HG03442 (cell line): ENCODE results near the gene TRIM17.
A peak's percentile ranks its signal among the peaks of the same experiment; 100 is the strongest.

Experiments used
- ATAC-seq: cut with Tn5 transposase; IDR thresholded peaks from one replicate; pipeline ENCODE4 v1.9.1; 2021; ENCODE audit warnings: mild to moderate bottlenecking, moderate library complexity; ENCODE audit not compliant: unreplicated experiment

TRIM17 gene, protein sequence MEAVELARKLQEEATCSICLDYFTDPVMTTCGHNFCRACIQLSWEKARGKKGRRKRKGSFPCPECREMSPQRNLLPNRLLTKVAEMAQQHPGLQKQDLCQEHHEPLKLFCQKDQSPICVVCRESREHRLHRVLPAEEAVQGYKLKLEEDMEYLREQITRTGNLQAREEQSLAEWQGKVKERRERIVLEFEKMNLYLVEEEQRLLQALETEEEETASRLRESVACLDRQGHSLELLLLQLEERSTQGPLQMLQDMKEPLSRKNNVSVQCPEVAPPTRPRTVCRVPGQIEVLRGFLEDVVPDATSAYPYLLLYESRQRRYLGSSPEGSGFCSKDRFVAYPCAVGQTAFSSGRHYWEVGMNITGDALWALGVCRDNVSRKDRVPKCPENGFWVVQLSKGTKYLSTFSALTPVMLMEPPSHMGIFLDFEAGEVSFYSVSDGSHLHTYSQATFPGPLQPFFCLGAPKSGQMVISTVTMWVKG

GRCh38 chr1:228416217-228416933 lies at the start of gene TRIM17:
Gene TRIM17 (minus strand): TSS chr1:228416861. CDS start chr1:228415072, 1,789 bp downstream.
- ATAC-seq: no peak

- no peak for ATAC-seq
These were observed 49.0 kb upstream of the TRIM17 start for GRCh38 chr1:228465571-228466146.

DNA sequence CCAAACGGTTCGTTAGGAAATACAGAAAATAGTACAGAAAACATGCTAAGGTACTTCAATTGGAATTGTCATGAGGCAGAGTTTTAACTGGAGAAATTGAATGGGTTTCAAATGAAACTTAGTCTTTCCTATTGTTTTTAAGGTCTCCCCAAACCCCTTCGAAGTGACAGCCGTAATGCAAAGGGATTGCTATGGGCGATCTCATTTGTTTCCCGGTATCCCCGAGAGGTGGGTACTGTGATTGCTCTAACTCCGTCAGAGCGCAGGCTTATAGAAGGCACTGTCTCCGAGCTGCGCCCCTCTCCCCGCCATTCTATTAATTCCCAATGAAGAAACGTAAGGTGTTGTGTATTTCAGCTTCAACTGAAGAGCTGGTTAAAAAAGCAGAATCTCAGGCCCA lies 48.5 kb upstream of the TRIM17 start:
- ATAC-seq: no peak

DNA sequence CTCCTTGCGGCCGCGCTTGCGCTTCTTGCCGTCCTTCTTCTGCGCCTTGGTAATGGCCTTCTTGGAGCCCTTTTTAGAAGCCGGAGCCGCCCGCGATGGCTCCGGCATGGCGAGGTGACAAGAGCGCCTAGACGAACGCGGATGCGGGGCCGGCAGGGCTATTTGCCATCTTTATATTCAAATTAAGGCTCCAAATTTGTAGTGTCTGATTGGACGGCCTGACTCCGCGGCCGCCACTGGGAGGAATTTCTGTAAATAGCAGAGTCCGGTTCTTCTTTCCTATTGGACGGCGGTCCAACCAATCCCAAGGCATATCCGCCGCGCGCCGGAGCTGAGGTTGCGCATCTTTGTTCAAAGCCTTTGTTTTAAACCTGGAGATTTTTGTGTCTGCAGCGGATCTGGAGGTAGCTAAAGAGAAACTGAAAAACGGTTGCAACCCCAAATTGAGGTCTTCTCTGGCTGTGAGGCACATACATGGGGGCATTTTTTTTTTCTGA lies 47.9 kb upstream of the TRIM17 start:
- ATAC-seq: peak; percentile 78

GRCh38 chr1:228463559-228464455 lies 47.1 kb upstream of the TRIM17 start:
- peak; percentile 64 for ATAC-seq

DNA sequence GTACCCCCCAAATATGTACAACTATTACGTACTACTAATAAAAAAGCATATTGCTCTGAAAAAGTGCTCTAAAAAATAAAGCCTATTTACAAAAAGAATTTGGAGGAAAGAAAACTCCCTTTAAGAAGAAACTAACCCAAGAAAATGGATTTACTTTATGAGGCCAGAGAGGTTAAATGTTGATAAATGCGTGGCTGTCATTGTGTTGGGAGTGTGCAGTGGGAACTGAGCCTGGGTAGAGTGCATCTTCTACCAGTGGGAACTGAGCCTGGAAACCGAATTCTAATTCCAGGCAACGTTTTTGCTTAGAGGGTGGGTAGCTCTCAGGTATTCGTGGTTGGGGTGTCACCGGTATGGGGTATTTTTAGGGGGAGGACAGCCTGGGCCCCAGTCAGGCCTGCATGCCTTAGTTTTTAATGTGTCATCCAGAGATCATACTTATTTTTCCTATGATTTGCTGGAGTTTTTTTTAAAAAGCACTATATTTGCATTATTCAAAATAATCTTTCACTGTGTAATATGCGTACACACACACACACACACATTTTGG lies 46.4 kb upstream of the TRIM17 start:
- ATAC-seq: no peak

GRCh38 chr1:228462560-228462959 lies 45.9 kb upstream of the TRIM17 start:
- ATAC-seq: no peak

- ATAC-seq: no peak
These were observed 44.2 kb upstream of the TRIM17 start for GRCh38 chr1:228460821-228461220.

GRCh38 chr1:228459091-228459993 lies 42.7 kb upstream of the TRIM17 start:
- ATAC-seq: peak; percentile 23

DNA sequence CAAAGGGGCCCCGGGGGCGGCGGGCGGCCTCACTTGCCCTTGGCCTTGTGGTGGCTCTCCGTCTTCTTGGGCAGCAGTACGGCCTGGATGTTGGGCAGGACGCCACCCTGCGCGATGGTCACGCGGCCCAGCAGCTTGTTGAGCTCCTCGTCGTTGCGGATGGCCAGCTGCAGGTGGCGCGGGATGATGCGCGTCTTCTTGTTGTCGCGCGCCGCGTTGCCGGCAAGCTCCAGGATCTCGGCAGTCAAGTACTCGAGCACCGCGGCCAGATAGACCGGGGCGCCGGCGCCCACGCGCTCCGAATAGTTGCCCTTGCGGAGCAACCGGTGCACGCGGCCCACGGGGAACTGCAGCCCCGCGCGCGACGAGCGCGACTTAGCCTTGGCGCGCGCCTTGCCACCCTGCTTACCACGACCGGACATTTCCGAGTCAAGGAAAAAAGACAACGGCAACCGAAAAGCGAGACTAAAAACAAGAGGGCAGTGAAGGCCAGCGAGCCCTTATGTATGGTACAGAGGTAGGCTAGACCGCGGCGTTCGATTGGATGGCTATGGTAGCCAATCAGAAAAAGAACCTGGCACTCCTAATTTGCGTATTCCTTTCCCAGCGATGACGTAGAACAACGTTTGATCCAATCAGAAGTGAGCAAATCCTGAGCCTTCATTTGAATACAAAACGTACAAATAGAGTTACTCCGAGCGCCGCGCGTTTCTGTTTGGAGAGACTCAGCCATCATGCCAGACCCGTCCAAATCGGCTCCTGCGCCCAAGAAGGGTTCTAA lies 40.9 kb upstream of the TRIM17 start:
- ATAC-seq: peak; percentile 87

- ATAC-seq: peak; percentile 1
These were observed 40.3 kb upstream of the TRIM17 start for GRCh38 chr1:228457017-228457395.

DNA sequence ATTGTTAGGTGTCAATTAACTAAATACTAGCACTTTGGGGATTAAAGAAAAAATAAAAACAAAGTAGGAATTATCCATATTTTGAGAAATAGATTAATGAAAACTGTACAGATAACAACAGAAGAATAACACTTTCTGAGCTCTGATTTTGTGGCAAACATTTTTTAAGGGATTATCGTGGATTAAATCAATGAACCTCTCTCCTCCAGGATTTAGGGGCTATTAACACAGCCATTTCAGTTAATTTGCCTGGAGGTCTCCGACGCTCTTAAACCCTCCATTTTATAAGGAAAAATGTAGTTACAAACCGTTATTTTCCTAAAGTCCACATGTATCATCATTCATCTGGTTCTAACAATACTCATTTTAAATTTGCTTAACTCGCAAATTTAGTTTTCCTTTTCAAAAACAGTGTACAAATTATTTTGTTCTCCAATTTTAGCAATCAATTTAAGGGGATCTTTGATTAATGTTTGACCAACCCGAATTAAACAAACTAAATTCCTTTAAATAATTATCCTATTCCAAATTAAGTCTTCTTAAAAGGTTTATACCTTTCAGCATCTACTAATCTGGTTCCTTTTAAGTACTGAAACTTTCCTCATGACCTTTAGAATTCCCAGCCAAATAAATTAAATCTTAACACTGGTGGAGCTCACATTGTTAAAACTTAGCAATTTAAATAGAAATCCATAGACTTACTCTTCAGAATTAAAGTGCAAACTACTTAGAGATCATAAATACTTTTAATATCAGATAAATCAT lies 39.8 kb upstream of the TRIM17 start:
- no peak for ATAC-seq

- no peak for ATAC-seq
These were observed 39.1 kb upstream of the TRIM17 start for GRCh38 chr1:228455715-228456114.

- no peak for ATAC-seq
These were observed 37.6 kb upstream of the TRIM17 start for GRCh38 chr1:228454238-228454637.

DNA sequence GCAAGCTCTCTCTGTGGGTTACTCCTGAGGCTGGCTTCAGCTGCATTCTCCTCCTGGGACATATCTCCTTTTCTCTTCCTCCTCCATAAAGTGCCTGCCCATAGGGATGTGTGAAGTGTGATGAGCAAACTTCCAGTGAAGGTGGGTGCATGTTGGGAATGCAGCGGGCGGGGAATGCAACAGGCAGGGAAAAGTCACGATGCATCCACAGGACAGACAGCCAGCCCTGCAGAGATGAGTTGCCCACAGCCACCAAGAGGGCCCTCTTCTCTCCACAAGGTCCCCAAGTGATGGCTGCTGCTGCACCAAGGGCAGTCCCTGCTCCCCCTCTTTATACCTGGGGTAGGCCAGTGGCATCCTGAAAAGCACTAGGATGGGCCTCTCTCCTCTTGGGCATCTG lies 37.0 kb upstream of the TRIM17 start:
- no peak for ATAC-seq

DNA sequence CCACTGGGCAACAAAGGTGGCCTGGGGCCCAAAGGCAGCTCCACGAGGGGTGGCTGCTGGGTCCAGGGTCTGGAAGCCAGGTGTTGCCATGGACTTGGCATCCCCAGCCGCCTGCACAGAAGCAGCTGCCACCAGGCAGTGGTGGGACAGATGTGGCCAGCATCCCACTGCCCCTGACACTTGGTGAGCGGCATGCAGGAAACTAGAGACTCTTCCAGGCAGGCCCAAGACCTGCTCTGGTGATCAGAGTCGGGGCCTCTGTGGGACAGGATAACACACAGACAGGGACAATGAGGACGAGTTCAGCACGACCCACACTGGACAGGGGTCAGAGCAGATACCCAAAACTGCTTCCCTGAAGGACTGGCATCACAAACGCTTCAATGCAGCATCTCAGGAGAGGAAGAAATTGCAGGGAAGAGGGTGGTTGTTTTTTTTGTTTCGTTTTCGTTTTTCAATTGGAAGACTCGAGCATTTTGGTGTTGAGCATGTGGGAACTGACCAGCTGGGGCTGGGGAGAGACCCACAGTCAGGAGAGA lies 36.4 kb upstream of the TRIM17 start:
- ATAC-seq: no peak

DNA sequence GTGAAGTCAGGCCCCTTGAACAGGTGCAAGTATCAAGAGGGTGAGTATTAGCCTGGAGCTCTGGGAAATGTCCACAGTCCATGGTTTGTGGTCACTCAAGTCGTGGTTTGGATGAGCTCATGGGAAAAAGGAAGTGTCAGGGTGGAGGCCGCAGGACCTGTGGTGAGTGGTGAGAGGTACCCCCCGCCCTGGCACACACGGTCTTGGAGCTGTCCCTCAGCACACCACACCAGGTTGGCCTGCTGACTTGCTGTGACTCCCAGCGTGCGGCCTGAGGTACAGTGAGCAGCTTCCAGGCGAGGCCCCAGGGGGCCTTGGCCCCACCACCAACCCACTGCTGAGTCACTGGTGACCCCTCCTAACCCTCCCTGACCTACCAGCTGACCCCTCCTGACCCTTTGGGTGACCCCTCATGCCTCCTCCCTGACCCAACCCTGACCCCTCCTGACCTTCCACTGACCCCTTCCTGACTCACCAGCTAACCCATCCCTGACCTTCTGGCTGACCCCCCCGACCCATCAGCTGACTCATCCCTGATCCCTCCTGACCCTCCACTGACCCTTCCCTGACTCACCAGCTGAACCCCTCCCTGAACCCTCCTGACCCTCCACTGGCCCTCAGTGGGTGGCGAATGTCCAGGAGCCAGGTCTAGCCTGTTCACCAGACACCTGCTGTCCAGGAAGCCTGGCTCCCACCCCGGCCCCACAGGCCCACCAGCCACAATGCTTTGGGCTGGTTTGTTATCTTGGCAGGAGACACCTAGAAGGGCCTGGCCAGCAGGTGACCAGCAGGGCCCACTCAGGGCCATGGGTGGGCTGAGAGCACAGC lies 35.7 kb upstream of the TRIM17 start:
- ATAC-seq: no peak
